Hepatocyte (in vitro differentiated cells): ENCODE results near the gene AOPEP. TPM values are rescaled to one million over a fixed set of nuclear protein-coding genes. Genes with fewer than 3 reads are reported as not detected.

Source experiments
- DNase-seq: peaks from one replicate; pipeline ENCODE4 v3.0.0-alpha.2; 2016; ENCODE audit warnings: low spot score
- H2AFZ ChIP-seq: fragments of 200-600 bp; sonication (generic); 2 replicates; pipeline ENCODE4 v1.6.0; 2016; ENCODE audit warnings: antibody characterized with exemption, mild to moderate bottlenecking
- H3K27ac ChIP-seq: fragments of 200-600 bp; sonication (generic); 2 replicates; pipeline ENCODE4 v1.5.1; 2016; ENCODE audit warnings: mild to moderate bottlenecking
- H3K27me3 ChIP-seq: fragments of 200-600 bp; sonication (generic); 2 replicates; pipeline ENCODE4 v1.6.1; 2016
- H3K36me3 ChIP-seq: fragments of 200-600 bp; sonication (generic); replicated peaks from 2 replicates; pipeline ENCODE4 v1.5.1; 2016; ENCODE audit warnings: low read depth; ENCODE audit not compliant: insufficient read depth
- H3K4me1 ChIP-seq: fragments of 200-600 bp; sonication (generic); 2 replicates; pipeline ENCODE4 v1.5.1; 2016; ENCODE audit warnings: mild to moderate bottlenecking, moderate library complexity; ENCODE audit not compliant: insufficient read depth
- H3K4me2 ChIP-seq: fragments of 200-600 bp; sonication (generic); 2 replicates; pipeline ENCODE4 v1.6.0; 2016
- H3K4me3 ChIP-seq: fragments of 200-600 bp; sonication (generic); 2 replicates; pipeline ENCODE4 v1.5.1; 2016; ENCODE audit warnings: mild to moderate bottlenecking
- H3K79me2 ChIP-seq: fragments of 200-600 bp; sonication (generic); 2 replicates; pipeline ENCODE4 v1.6.0; 2017; ENCODE audit warnings: mild to moderate bottlenecking
- H3K9me2 ChIP-seq: fragments of 200-600 bp; sonication (generic); replicated peaks from 2 replicates; pipeline ENCODE4 v1.6.0; 2017; ENCODE audit warnings: mild to moderate bottlenecking; ENCODE audit not compliant: insufficient read depth
- H3K9me3 ChIP-seq: fragments of 200-600 bp; sonication (generic); 2 replicates; pipeline ENCODE4 v1.5.1; 2016; ENCODE audit warnings: low read depth, mild to moderate bottlenecking
- H4K20me1 ChIP-seq: fragments of 200-600 bp; sonication (generic); 2 replicates; pipeline ENCODE4 v1.6.0; 2016; ENCODE audit warnings: mild to moderate bottlenecking; ENCODE audit not compliant: insufficient read depth, poor library complexity, severe bottlenecking
- CTCF ChIP-seq: fragments of 200-600 bp; sonication (generic); IDR thresholded peaks from 2 replicates; pipeline ENCODE4 v1.5.1; 2016; ENCODE audit warnings: antibody characterized with exemption, mild to moderate bottlenecking; ENCODE audit not compliant: poor library complexity
- EZH2 ChIP-seq: fragments of 200-600 bp; sonication (generic); IDR thresholded peaks from 2 replicates; pipeline ENCODE4 v1.6.1; 2016; ENCODE audit warnings: antibody characterized with exemption, mild to moderate bottlenecking, borderline replicate concordance
- EZH2phosphoT487 ChIP-seq: fragments of 200-600 bp; sonication (generic); IDR thresholded peaks from one replicate; pipeline ENCODE4 v1.6.1; 2018; ENCODE audit warnings: antibody characterized with exemption, mild to moderate bottlenecking, low read depth, moderate library complexity; ENCODE audit not compliant: unreplicated experiment, severe bottlenecking
- WGBS: methylation state at CpG from one replicate; pipeline ENCODE4 v1.1.6; 2016; ENCODE audit warnings: low lambda C conversion rate; ENCODE audit errors: missing lambda C conversion rate; 5-methylcytosine and 5-hydroxymethylcytosine counted together
- polyA plus RNA-seq: library from polyadenylated mRNA; unstranded; fragments of >200 nt; fragmentation: Nextera tagmentation; extraction: Ambion mirVana; gene quantifications from 2 replicates; pipeline ENCODE4 v1.2.1, GENCODE V29; 2016
- total RNA-seq: library from RNA; depleted of rRNA; stranded (reverse); fragments of >200 nt; gene quantifications from 2 replicates; pipeline ENCODE4 v1.2.3, GENCODE V29; 2014

Gene AOPEP
- total and polyA plus RNA-seq, 2 experiments from 2014 or later: 82.8 to 101 TPM

- no peak overlapping the region for H3K4me3 ChIP-seq
- H3K4me2 ChIP-seq: peak overlapping the region; percentile 6
- no peaks in the 10 kb centered on the region for H3K36me3 ChIP-seq
- H3K9me2 ChIP-seq: no peaks in the 10 kb centered on the region
- 57% methylated on average over 2 of the region's 2 CpGs for WGBS
- H3K27me3 ChIP-seq: no peaks in the 10 kb centered on the region
- H4K20me1 ChIP-seq: no peaks in the 10 kb centered on the region
- DNase-seq: no peak
- peak overlapping the region; percentile 38 for H3K27ac ChIP-seq
- peaks cover 12% of the 10 kb centered on the region for H3K79me2 ChIP-seq
- peaks cover 56% of the 10 kb centered on the region for H3K4me1 ChIP-seq
- H3K9me3 ChIP-seq: no peaks in the 10 kb centered on the region
- TF ChIP-seq CTCF: no peak
- no peak for TF ChIP-seq EZH2
- no peak overlapping the region for H2AFZ ChIP-seq
Observed at GRCh38 chr9:94822273-94822672, 95.8 kb downstream of the AOPEP start.

GRCh38 chr9:94823710-94824109 lies 97.2 kb downstream of the AOPEP start:
- Histone ChIP-seq H4K20me1 (no peaks in the 10 kb centered on the region), H3K9me3 (no peaks in the 10 kb centered on the region), H3K4me3 (no peak overlapping the region), H2AFZ (no peak overlapping the region), H3K4me1 (peaks cover 61% of the 10 kb centered on the region), H3K79me2 (peaks cover 12% of the 10 kb centered on the region), H3K4me2 (no peak overlapping the region), H3K36me3 (no peaks in the 10 kb centered on the region), H3K9me2 (no peaks in the 10 kb centered on the region), H3K27me3 (no peaks in the 10 kb centered on the region), H3K27ac (peak overlapping the region; percentile 55)
- TF ChIP-seq EZH2: no peak
- no peak for TF ChIP-seq EZH2phosphoT487
- TF ChIP-seq CTCF: no peak
- no peak for DNase-seq
- 100% methylated on average over 5 of the region's 5 CpGs for WGBS

- H3K9me3 ChIP-seq: no peaks in the 10 kb centered on the region
- H3K9me2 ChIP-seq: no peaks in the 10 kb centered on the region
- TF ChIP-seq EZH2 (no peak), CTCF (no peak), EZH2phosphoT487 (no peak)
- peak overlapping the region; percentile 63 for H3K27ac ChIP-seq
- peak overlapping the region; percentile 9 for H3K4me2 ChIP-seq
- no peak overlapping the region for H3K4me3 ChIP-seq
- 70% methylated on average over 2 of the region's 2 CpGs for WGBS
- peaks cover 57% of the 10 kb centered on the region for H3K4me1 ChIP-seq
- H4K20me1 ChIP-seq: no peaks in the 10 kb centered on the region
- no peaks in the 10 kb centered on the region for H3K27me3 ChIP-seq
- H3K36me3 ChIP-seq: no peaks in the 10 kb centered on the region
- no peak overlapping the region for H2AFZ ChIP-seq
- no peak for DNase-seq
- peaks cover 14% of the 10 kb centered on the region for H3K79me2 ChIP-seq
Observed at GRCh38 chr9:94824411-94824810, 97.9 kb downstream of the AOPEP start.
